GM19239 (cell line): ENCODE data around the gene ACYP2.
"Not testable (repeated sequence)": the region's sequence is repeated elsewhere in the genome, so short reads cannot be mapped to it uniquely, and the experiment has no call there.

Source experiments
- DNase-seq: peaks from one replicate; pipeline ENCODE4 v3.0.0; 2011; ENCODE audit warnings: low spot score; ENCODE audit not compliant: insufficient read length
- FAIRE-seq: peaks from 2 replicates; lab custom pipeline; 2011; peaks lifted over from hg19 to GRCh38; lab: Jason Lieb, UNC

Gene ACYP2

GRCh38 chr2:54115284-54116137 is at the start of gene ACYP2:
Gene ACYP2 (plus strand): TSS chr2:54115615.
- FAIRE-seq: peak; percentile 97
- peak; percentile 68 for DNase-seq

- no peak for DNase-seq
- no peak for FAIRE-seq
Observed at GRCh38 chr2:54065891-54066290, 49.5 kb upstream of the ACYP2 start.

- DNase-seq: no peak
- FAIRE-seq: no peak
Observed at GRCh38 chr2:54067851-54068375, 47.5 kb upstream of the ACYP2 start.

GRCh38 chr2:54072483-54072882 is 42.9 kb upstream of the ACYP2 start:
- FAIRE-seq, DNase-seq: not testable (repeated sequence)

GRCh38 chr2:54073796-54074195 is 41.6 kb upstream of the ACYP2 start:
- DNase-seq: no peak
- FAIRE-seq: peak; percentile 37

- no peak for DNase-seq
- FAIRE-seq: no peak
Observed at GRCh38 chr2:54074606-54075341, 40.6 kb upstream of the ACYP2 start.

- no peak for DNase-seq
- no peak for FAIRE-seq
Observed at GRCh38 chr2:54076586-54076985, 38.8 kb upstream of the ACYP2 start.

GRCh38 chr2:54077088-54077900 is 38.1 kb upstream of the ACYP2 start:
- DNase-seq (no peak), FAIRE-seq (no peak)

- no peak for DNase-seq
- no peak for FAIRE-seq
Observed at GRCh38 chr2:54079331-54079730, 36.1 kb upstream of the ACYP2 start.

- DNase-seq: peak; percentile 48
- FAIRE-seq: peak; percentile 99
Observed at GRCh38 chr2:54081574-54081973, 33.8 kb upstream of the ACYP2 start.

- DNase-seq: no peak
- FAIRE-seq: no peak
Observed at GRCh38 chr2:54083021-54083420, 32.4 kb upstream of the ACYP2 start.

GRCh38 chr2:54083445-54083844 is 32.0 kb upstream of the ACYP2 start:
- FAIRE-seq: peak; percentile 14

GRCh38 chr2:54084600-54084999 is 30.8 kb upstream of the ACYP2 start:
- DNase-seq: no peak
- FAIRE-seq: no peak

More at GRCh38 chr2:54083445-54083844, 32.0 kb upstream of the ACYP2 start:
- DNase-seq: no peak

GRCh38 chr2:54085069-54085468 is 30.3 kb upstream of the ACYP2 start:
- DNase-seq (no peak), FAIRE-seq (no peak)

- no peak for FAIRE-seq
- DNase-seq: no peak
Observed at GRCh38 chr2:54086157-54086556, 29.3 kb upstream of the ACYP2 start.

- FAIRE-seq: no peak
Observed at GRCh38 chr2:54088191-54088634, 27.2 kb upstream of the ACYP2 start.

GRCh38 chr2:54088719-54089118 is 26.7 kb upstream of the ACYP2 start:
- FAIRE-seq (no peak), DNase-seq (no peak)

More at GRCh38 chr2:54088191-54088634, 27.2 kb upstream of the ACYP2 start:
- no peak for DNase-seq

GRCh38 chr2:54090521-54091117 is 24.8 kb upstream of the ACYP2 start:
- no peak for FAIRE-seq
- no peak for DNase-seq

- no peak for FAIRE-seq
Observed at GRCh38 chr2:54092940-54093339, 22.5 kb upstream of the ACYP2 start.

GRCh38 chr2:54095406-54095805 is 20.0 kb upstream of the ACYP2 start:
- FAIRE-seq: not testable (repeated sequence)

More at GRCh38 chr2:54092940-54093339, 22.5 kb upstream of the ACYP2 start:
- no peak for DNase-seq

More at GRCh38 chr2:54095406-54095805, 20.0 kb upstream of the ACYP2 start:
- not testable (repeated sequence) for DNase-seq
